ENCODE results near the gene CCDC149.

Gene CCDC149

DNA sequence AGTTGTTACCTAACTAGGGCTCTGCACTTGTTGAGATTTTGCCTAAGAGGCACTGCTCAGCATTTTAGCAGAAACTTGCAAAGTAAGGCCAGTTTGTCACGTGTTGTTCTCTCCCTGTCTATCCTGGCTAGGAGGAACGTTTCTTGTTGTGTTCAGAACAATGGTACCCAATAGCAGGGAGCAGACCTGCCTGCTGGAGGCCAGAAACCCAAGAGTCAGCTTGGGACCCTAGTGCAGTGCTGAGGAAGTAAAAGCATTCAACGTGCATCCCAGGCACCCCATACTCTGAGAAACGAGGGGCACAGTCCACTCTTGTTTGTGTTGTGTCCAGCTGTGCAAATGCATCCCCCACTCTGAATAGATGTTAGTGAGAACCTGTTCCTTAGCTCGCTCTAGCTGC, 75.1 kb downstream of the CCDC149 start:
- no peak for DNase-seq

DNA sequence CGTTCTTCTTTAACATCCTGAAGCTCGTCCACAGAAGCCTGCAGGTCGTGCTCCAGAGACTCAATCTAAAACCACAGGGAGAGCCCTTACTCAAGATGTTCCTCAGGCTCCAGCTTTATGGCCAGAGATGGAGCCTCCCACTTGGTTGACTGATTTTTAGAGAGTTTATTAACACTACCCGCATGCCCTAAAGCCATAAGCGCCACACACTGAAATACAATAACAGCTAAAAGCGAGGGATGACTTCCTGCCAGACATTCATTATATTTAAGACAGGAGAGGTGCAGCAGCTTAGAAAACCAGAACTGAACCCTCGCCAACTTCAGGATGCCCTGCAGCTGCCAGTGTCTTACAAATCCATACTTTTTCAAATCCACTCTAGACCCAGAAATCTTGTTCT, 75.5 kb downstream of the CCDC149 start:
- no peak for DNase-seq

DNA sequence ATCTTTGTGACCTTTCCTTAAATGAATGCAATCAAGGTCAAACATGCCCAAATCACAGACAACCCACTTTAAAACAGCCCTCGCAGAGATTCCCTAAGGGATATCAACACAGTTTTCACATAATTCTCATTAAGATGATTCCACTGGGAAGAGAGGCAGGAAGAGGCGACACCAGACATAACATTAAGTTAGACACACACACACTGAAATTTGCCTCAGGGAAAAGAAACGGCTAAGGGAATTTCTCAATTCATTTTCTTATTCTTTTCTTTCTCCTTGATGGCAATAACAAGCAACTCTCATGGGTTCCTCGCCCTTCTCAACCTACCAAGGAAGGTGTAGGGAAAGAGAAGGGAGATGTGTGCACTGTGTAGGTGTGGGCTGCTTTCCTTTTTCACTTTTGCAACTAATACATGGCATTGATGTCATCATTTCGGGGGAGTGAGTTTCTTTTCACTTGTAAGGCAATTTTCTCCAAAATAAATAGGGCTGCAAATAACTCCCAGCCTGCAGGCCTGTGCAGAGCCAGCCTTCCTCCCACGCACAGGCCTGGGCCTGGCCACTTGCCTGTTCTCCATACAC, 76.1 kb downstream of the CCDC149 start:
- no peak for DNase-seq

DNA sequence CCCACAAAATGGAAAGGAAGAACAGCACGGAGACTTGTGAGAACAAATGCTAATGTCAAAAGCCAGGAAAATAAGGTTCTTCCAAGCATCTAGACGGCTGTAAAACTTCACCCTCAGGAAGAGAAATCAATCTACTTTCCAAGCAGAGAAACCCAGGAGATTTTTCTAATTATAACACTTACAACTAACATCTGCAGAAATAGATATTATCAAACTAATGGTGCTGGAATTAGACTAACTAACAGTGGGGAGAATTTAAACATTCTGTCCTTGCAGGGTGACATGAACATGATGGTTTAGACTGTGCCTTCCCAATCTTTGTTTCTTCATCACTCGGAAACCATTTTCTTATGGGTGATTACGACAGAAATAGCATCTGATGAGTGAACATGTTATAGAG, 77.1 kb downstream of the CCDC149 start:
- no peak for DNase-seq

DNA sequence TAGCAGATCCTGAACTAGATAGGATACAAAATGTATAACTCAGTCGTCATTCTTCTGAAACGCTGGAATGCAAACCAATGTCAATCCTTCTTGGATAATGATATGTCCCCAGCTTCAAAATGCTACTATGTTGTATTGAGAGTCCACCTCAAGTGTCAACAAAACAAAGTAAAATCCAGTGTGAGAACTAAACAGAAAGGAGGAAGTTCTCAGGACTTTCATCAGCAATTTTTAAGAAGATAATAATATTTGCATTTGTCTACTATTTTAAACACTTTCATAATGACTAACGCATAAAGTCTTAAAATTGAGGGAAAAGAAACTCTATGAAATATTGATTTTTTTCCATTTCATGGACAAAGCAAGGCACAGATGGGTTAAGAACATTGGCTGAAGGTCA, 81.2 kb downstream of the CCDC149 start:
- DNase-seq: no peak

DNA sequence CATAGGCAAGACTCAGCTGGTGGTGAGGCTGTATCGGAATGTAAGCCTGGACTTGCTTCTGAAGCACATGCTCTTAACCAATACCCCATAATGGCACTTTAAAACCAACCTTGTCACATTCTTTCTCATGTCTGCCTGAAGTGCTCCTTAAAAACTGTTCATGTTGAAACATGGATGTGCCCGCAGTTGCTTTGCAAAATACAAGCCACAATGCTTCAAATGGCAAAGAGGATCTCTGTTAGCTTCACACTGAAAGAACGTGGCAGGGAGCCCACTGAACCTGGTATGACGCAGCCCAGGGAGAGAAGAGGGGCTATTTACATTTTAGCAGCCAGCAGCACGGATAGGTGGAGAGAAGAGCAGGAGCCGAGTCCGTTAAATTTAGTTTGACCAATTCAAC, 88.1 kb downstream of the CCDC149 start:
- no peak for DNase-seq

DNA sequence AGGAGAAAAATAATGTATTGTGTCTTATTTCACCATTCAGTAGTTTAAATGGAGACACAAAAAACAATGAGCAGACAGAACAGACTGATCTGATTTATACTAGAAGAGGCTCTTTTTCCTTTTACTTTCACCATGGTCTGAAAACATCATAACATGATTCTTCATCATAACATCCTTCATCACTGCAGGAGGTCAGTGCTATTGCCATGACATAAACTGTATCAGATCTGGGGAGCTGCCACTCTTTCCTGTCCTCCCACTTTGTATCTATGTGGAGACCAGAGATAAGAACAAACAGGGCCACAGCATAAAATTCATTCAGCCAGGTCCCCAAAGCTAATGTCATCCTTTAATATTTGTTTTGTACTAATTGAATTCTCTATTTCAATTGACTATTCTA, 92.3 kb downstream of the CCDC149 start:
- no peak for DNase-seq

DNA sequence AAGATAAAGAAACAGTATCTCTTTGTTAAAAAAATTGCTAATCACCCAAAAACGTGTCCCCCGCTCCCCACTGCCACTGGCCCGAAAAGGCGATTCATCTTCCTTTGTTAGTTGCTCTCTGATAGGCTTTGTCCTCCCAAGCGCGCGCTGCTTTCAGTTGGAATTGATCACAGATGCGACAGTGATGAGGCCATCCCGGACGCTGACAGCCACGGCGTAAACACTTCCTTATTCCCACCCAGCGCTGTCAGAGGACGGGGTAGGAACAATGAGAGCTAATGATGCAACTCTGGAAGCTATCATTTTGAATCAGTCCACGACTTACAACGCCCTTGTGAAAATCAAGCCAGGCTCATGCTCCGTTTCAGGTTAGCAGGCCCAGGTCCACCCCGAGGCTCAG, 96.0 kb downstream of the CCDC149 start:
- DNase-seq: no peak

DNA sequence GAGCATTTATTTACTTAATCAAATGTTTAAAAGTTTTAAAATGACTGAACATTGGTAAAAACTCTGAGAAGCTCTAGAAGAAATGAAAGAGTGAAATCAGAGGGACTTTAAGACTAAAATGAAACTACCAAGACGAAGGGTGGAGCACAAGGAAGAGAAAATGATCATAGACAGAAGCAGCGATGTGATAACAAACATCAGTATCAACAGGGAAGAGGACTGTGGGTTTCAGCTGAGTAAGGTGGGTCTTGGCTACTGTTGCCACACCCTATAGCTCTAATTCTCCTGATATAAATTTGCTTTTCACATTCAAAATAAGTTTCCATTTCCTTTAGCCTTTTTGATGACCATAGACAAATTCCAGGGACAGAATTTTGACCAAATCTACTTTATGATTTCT, 99.1 kb downstream of the CCDC149 start:
- no peak for DNase-seq

DNA sequence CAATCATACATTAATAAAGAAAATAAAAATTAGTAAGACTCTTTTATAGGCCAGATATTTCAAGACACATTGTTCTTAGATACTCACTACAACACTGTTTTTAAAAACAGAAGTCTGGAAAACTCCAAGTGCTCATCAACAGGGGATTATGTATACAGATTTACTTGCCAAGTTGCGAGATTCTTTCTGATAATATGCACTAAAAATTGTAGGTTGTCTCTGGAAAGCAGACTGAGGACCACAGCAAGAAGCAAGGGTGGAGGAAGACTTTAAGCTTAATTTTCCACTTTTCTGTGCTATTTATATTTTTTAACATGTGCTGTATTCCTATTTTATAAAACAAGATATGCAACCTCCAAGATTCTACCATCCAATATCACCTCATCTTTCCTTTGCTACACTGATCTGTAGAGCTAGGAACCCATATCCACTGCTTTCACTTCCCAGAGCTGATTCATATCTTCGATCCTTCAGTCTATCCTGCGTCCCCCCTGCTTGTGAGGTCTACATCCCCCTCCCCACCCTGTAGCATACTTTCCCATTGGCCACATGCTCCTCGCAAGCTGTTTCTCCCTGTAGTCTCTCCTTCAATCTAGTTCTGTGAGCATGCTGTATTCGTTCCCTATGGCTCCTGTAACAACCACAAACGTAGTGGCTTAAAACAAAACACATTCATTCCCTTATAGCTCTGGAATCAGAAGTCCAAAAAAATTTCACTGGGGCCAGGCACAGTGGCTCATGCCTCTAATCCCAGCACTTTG, 101.8 kb downstream of the CCDC149 start:
- no peak for DNase-seq

DNA sequence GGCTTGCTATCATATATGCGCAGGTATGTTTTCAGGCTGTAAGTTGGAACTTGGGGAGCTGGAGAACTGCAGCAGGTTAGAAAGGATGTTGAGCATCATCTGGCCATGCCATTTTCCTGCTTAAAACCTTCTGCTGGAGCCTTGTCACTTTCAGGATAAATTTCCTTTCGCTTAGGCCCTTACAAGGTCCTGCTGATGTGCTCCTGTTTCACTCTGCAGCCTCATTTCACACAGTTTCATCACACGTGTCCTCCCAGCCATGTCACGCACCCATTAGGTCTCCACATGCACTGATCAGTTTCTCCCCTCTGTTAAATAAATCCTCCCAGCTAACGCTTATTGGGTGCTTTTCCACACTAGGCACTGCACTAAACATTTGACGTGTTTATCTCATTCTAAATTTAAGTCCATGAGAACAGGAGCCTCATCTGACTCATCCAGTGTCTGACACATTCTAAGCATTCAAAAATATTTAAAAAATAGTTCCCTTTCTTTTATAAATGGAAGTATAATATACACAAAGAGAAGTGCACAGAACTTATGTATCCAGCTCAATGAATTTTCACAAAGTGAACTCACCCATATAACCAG, 102.9 kb downstream of the CCDC149 start:
- no peak for DNase-seq

DNA sequence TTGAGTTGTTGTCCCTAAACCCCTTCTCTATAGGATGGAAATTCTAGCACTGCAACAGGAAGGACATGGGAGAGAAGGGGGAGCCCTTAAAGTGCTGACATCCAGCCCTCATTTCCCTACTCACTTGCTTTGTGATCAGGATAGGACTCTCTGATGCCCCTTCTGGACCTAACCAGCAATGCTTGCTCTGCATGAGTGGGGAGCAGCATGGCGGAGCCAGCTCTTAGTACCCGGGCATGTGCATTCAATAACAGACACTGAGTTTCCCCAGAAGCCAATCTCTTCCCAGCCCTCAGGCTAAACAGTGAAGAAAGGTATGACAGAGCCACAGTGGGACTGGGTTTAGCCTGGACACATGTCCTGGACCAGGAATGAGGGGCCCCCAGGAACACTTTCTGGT, 103.5 kb downstream of the CCDC149 start:
- no peak for DNase-seq

DNA sequence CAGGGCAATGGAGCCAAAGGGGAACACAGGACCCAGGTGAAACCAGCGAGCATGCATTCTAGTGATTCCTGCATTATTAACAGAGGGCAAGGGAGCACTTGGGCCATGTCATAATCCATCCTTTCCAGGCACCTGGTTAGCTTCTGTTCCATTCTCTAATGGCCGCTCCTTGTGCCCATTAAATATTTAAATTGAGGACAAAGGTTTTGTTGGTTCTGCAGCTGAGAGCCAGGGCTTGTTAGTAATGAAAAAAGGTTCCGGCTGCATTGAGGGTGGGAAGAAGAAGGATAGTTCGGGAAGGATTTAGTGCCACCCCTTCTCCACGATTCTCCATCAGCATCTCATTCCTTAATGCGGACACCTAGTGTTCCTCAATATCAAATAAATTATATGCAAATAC, 103.9 kb downstream of the CCDC149 start:
- no peak for DNase-seq

DNA sequence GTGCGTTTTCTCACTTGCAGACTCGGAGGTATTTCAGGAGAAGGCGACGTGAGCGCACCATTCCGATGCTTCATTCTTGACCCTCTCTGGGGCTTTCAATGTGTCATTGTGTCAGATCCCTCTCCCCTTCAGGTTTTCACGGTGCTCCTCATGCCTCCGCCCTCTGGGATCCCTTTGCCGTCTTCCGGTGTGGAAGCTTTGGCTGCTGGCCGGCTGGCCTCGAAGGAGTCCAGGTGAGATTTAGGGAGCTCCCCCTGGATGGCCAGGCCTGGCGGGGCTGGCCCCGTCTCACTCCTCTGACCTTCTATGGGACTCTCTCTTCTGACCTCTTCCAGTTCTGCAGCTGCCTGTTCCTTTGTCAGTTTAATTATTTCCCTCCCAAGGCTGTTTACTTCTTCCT, 104.6 kb downstream of the CCDC149 start:
- no peak for DNase-seq

DNA sequence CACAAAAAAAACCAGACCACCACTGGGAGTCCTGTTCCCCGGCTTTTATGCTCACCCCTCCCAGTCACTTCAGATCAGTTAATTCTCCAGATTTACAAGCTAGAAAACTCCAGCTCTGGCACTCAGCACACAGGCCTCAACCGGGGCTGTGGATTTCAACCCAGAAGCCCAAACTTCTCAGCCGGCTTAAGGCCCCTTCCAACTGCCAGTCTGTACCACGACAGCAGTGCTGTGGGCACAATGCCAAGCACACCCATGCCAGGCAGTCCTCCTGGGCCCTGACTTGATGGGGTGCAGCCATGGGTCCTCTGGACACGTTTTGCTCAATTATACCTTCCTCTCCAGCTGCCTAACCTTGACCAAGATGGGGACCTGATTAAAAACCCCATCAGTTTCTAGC, 105.2 kb downstream of the CCDC149 start:
- no peak for DNase-seq

DNA sequence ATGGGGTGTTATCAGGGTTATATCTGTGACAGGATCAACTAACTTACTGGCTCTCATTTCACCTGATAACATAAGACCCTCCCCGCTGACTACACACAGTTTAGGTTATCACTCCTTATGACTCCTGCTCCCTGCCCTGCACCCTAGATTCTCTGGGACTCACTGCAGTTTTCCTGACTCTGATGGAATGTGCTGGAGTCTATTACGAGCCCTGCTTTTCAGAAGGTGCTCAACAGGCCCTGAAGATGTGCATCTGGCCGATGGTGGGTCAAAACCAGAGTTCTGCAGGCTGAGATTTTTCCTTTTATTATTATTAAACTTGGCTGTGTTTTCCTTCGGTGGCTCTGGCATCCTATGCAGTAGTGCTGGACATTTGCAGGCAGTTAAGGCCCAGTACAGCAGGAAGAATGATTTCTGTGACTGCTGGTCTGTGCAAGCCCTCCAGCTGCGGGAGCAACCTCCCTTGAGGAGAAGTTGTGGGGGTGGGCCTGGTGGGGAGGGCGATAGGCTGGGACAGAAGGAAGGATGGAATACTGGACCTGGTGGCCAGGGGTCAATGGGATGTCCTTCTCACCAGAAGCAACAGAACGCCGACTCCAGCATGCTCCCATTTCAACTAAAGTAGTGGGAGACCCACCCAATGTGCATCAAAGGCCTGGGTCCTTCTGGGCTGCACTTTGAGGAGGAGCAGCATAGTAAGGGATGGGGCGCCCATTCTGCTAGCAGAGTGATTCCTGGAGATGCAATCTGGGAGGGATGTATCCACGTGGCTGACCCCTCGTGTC, 106.4 kb downstream of the CCDC149 start:
- no peak for DNase-seq

DNA sequence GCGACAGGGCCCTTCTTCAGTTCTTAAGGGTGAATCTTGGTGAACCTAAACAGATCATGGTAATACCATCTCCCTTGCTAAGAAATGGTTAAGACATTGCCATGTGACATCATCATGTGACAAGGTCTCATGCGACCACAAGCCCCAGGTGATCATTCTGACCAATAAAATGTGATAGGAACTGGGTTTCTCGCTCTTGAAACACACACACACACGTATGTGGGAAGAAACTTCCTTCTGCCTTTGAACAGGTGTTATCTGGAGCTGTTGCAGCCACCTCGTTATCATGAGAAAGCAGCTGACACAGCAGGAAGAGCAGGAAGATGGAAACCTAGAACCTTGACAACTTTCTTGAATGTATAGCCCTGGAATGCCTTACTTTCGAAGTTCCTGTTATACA, 107.3 kb downstream of the CCDC149 start:
- no peak for DNase-seq

DNA sequence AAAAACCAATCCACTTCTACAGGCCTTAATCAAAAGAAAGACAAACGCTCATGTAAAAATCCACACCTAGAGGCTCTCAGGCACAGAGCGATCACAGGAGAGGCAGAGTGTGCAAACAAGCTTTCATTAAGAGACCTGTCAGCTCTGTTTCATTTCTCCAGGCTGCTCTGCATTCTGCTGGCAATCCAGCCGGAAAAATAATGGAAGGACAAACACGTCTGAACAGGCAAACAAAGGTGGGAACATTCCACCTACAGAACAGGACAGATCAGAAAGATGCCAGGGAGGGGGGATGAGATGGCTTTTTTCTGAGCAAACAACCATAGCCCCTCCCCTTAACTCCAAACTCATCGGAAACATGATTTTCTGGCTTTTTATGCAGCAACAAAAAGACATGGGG, 107.8 kb downstream of the CCDC149 start:
- no peak for DNase-seq

DNA sequence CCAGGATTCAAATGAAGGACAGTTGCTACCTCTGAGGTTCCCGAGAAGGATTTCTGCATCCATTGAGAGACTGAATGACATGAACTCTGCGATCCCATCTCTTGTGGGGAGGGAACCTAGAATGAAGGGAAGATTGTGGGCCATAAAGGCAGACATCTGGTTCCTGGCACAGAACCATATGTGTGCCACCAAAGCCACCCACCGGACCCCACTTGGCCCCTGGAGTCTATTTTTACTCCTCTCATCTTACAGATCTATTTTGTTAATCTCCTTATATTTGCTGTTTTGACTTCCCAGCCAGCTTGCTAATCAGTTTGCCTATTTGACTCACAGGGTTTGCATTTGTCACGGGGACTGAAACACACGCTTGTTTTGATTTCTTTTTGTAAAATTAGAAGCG, 110.2 kb downstream of the CCDC149 start:
- DNase-seq: no peak

DNA sequence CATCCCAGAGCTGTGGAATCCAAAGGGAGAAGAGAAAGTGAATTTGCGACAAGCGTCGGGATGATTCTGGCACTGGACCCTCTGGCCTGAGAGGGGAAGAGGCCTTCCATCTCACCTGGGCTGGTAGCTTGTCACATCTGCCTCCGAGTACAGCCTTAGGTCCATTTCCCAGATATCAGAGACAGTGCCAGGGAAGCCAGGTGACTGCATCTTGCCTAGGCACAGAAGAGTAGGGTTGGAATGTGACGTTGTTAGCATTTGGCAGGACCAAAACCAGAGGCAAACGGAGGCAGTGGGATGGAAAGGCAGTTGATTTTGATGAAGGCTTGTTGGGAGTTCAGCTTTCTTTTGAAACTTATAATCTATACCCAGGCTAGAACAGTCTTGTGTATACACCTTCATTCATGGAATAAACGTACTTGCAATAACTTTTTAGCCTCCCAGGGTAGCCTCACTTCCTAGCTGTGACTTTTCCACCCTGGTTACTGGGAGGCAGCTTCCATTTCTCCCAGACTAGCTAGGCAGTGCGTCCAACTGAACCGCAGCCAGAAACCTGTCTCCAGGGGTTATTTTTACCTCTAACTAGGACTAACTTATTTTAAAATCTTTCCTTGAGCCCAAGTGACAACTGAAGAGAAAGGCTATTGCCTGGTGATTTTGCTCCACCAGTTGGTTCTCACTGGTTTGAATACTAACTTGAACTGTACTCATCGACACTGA, 111.5 kb downstream of the CCDC149 start:
- no peak for DNase-seq

DNA sequence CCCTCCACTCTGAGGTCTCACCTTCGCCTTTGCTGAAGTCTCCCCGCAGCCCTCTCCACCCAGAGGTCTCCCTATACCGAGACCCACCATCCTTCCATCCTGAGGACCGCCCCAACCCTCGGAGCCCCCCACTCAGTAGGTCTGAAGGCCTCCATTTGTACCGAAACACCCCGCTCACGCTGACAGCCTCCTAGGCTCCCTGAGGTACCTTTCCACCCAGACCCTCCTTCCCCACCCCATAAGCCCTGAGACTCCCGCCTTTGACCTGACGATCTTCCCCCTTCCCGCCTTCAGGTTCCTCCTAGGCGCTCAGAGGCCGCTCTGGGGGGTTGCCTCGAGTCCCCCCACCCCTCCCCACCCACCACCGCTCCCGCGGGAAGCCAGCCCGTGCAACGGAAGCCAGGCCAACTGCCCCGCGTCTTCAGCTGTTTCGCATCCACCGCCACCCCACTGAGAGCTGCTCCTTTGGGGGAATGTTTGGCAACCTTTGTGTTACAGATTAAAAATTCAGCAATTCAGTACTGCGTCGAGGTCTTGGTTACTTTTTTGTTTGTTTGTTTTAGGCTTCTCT, 112.4 kb downstream of the CCDC149 start:
- no peak for DNase-seq

DNA sequence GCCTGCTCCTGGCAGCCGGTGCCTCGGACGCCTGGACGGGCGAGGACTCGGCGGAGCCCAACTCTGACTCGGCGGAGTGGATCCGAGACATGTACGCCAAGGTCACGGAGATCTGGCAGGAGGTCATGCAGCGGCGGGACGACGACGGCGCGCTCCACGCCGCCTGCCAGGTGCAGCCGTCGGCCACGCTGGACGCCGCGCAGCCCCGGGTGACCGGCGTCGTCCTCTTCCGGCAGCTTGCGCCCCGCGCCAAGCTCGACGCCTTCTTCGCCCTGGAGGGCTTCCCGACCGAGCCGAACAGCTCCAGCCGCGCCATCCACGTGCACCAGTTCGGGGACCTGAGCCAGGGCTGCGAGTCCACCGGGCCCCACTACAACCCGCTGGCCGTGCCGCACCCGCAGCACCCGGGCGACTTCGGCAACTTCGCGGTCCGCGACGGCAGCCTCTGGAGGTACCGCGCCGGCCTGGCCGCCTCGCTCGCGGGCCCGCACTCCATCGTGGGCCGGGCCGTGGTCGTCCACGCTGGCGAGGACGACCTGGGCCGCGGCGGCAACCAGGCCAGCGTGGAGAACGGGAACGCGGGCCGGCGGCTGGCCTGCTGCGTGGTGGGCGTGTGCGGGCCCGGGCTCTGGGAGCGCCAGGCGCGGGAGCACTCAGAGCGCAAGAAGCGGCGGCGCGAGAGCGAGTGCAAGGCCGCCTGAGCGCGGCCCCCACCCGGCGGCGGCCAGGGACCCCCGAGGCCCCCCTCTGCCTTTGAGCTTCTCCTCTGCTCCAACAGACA, 113.1 kb downstream of the CCDC149 start:
- no peak for DNase-seq

Data from DMS 273 treated with DMSO at 0.1 percent for 48 hours (cell line).